ENCODE measurements around the gene TRPC3. TPM values are rescaled to one million over a fixed set of nuclear protein-coding genes. Genes with fewer than 3 reads are reported as not detected.

The TRPC3 gene
- polyA plus RNA-seq, 1 donor from 2014 or later, result 6.9 TPM

DNA sequence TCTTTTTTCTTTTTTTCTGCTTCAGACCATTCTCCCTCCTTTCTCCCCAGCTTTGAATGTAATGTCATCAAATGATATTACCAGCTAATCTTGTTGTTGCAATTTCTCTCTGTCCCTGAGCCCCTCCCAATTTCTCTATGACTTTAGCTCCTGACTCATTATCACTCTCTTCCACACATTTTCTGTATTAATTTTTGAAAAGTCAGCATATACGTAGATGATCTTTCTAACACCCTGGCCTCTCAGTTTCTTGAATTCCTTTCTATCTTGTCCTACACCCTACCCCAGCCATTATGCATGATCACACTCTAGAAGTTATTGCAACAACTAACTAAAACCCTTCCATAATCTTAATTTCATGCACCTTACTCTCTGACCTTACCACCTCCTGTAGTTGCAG lies 13.1 kb upstream of the TRPC3 start:
- Histone ChIP-seq H3K4me3 (ENCODE audit: low read length) (no peak overlapping the region), H3K9ac (ENCODE audit: low read length) (no peak overlapping the region), H3K79me2 (replicated peaks; ENCODE audit: insufficient read depth, low read length) (no peaks in the 10 kb centered on the region), H3F3A (ENCODE audit: insufficient read depth, low read length, poor library complexity, severe bottlenecking) (no peaks in the 10 kb centered on the region), H4K20me1 (ENCODE audit: insufficient read depth) (no peaks in the 10 kb centered on the region), H3K36me3 (ENCODE audit: insufficient read depth, low read length) (no peaks in the 10 kb centered on the region), H2AFZ (ENCODE audit: low read depth, low read length) (no peak overlapping the region), H3K9me3 (ENCODE audit: low read length) (no peaks in the 10 kb centered on the region), H3K9me2 (ENCODE audit: insufficient read depth, low read length) (no peaks in the 10 kb centered on the region), H3K27me3 (ENCODE audit: insufficient read depth, low read depth, low read length) (no peaks in the 10 kb centered on the region), H3K27ac (ENCODE audit: low read length) (no peak overlapping the region), H3K4me2 (ENCODE audit: low read length) (no peak overlapping the region)
- TF ChIP-seq RAD21 (conservative IDR thresholded peaks at IDR 0.05) (no peak), POLR2AphosphoS5 (IDR thresholded peaks at IDR 0.05) (no peak), SMC3 (conservative IDR thresholded peaks at IDR 0.05; ENCODE audit: poor library complexity) (no peak), MXI1 (conservative IDR thresholded peaks at IDR 0.05; ENCODE audit: poor library complexity, severe bottlenecking) (no peak), TAF1 (IDR thresholded peaks at IDR 0.05; ENCODE audit: low read depth) (no peak), EP300 (conservative IDR thresholded peaks at IDR 0.05; ENCODE audit: poor library complexity, severe bottlenecking) (no peak), EZH2 (IDR thresholded peaks at IDR 0.05; ENCODE audit: borderline replicate concordance, insufficient read depth, low read length, poor library complexity, severe bottlenecking) (no peak)
- TF ChIP-seq, protein P1, sequence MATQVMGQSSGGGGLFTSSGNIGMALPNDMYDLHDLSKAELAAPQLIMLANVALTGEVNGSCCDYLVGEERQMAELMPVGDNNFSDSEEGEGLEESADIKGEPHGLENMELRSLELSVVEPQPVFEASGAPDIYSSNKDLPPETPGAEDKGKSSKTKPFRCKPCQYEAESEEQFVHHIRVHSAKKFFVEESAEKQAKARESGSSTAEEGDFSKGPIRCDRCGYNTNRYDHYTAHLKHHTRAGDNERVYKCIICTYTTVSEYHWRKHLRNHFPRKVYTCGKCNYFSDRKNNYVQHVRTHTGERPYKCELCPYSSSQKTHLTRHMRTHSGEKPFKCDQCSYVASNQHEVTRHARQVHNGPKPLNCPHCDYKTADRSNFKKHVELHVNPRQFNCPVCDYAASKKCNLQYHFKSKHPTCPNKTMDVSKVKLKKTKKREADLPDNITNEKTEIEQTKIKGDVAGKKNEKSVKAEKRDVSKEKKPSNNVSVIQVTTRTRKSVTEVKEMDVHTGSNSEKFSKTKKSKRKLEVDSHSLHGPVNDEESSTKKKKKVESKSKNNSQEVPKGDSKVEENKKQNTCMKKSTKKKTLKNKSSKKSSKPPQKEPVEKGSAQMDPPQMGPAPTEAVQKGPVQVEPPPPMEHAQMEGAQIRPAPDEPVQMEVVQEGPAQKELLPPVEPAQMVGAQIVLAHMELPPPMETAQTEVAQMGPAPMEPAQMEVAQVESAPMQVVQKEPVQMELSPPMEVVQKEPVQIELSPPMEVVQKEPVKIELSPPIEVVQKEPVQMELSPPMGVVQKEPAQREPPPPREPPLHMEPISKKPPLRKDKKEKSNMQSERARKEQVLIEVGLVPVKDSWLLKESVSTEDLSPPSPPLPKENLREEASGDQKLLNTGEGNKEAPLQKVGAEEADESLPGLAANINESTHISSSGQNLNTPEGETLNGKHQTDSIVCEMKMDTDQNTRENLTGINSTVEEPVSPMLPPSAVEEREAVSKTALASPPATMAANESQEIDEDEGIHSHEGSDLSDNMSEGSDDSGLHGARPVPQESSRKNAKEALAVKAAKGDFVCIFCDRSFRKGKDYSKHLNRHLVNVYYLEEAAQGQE (IDR thresholded peaks at IDR 0.05; ENCODE audit: borderline replicate concordance), result no peak
- TF ChIP-seq, protein P2, sequence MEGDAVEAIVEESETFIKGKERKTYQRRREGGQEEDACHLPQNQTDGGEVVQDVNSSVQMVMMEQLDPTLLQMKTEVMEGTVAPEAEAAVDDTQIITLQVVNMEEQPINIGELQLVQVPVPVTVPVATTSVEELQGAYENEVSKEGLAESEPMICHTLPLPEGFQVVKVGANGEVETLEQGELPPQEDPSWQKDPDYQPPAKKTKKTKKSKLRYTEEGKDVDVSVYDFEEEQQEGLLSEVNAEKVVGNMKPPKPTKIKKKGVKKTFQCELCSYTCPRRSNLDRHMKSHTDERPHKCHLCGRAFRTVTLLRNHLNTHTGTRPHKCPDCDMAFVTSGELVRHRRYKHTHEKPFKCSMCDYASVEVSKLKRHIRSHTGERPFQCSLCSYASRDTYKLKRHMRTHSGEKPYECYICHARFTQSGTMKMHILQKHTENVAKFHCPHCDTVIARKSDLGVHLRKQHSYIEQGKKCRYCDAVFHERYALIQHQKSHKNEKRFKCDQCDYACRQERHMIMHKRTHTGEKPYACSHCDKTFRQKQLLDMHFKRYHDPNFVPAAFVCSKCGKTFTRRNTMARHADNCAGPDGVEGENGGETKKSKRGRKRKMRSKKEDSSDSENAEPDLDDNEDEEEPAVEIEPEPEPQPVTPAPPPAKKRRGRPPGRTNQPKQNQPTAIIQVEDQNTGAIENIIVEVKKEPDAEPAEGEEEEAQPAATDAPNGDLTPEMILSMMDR (IDR thresholded peaks at IDR 0.05; ENCODE audit: poor library complexity, severe bottlenecking), result no peak

DNA sequence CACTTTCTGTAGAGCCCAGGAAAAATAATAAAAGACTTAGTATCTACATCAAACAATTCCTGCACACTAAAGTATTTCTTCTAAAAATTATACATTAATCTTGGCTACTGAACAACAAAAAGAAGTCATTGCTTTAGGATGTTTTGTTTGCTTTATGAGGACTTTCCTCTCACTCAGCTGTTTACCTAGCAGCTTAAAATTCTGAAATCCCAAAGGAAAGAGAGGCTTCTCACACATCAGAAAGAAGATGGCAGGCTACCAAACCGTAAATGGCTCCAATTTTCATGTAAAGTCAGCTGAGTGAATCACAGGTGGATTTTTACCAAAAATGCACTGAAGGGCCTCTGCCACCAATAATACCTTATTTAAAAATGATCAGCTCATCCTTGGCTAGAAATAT lies 9.0 kb upstream of the TRPC3 start:
- H2AFZ ChIP-seq (ENCODE audit: low read depth, low read length), result no peak overlapping the region
- no peak overlapping the region for H3K27ac ChIP-seq (ENCODE audit: low read length)
- no peak overlapping the region for H3K9ac ChIP-seq (ENCODE audit: low read length)
- H3K36me3 ChIP-seq (ENCODE audit: insufficient read depth, low read length), result no peaks in the 10 kb centered on the region
- no peak for TF ChIP-seq SMC3 (conservative IDR thresholded peaks at IDR 0.05; ENCODE audit: poor library complexity)
- TF ChIP-seq, protein P2 (IDR thresholded peaks at IDR 0.05; ENCODE audit: poor library complexity, severe bottlenecking), result no peak
- TF ChIP-seq RAD21 (conservative IDR thresholded peaks at IDR 0.05), result no peak
- no peak for TF ChIP-seq TAF1 (IDR thresholded peaks at IDR 0.05; ENCODE audit: low read depth)
- TF ChIP-seq, protein P1 (IDR thresholded peaks at IDR 0.05; ENCODE audit: borderline replicate concordance), result no peak
- TF ChIP-seq POLR2AphosphoS5 (IDR thresholded peaks at IDR 0.05), result no peak
- TF ChIP-seq EP300 (conservative IDR thresholded peaks at IDR 0.05; ENCODE audit: poor library complexity, severe bottlenecking), result no peak
- no peak for TF ChIP-seq EZH2 (IDR thresholded peaks at IDR 0.05; ENCODE audit: borderline replicate concordance, insufficient read depth, low read length, poor library complexity, severe bottlenecking)
- TF ChIP-seq MXI1 (conservative IDR thresholded peaks at IDR 0.05; ENCODE audit: poor library complexity, severe bottlenecking), result no peak
- H3K27me3 ChIP-seq (ENCODE audit: insufficient read depth, low read depth, low read length), result no peaks in the 10 kb centered on the region
- no peaks in the 10 kb centered on the region for H4K20me1 ChIP-seq (ENCODE audit: insufficient read depth)
- H3K79me2 ChIP-seq (replicated peaks; ENCODE audit: insufficient read depth, low read length), result no peaks in the 10 kb centered on the region
- no peak overlapping the region for H3K4me2 ChIP-seq (ENCODE audit: low read length)
- H3K4me3 ChIP-seq (ENCODE audit: low read length), result no peak overlapping the region
- no peaks in the 10 kb centered on the region for H3K9me2 ChIP-seq (ENCODE audit: insufficient read depth, low read length)
- no peaks in the 10 kb centered on the region for H3F3A ChIP-seq (ENCODE audit: insufficient read depth, low read length, poor library complexity, severe bottlenecking)
- no peaks in the 10 kb centered on the region for H3K9me3 ChIP-seq (ENCODE audit: low read length)

Measured in neural cell (in vitro differentiated cells).